Fibroblast of skin of right quadriceps (primary cell): ENCODE measurements around the gene SPTB.

Experiments used
- DNase-seq: peaks from one replicate; pipeline ENCODE4 v3.0.0-alpha.2; 2013

The SPTB gene

GRCh38 chr14:64880221-64881121 is 764 bp upstream of the SPTB start:
- no peak for DNase-seq

- no peak for DNase-seq
Measured at GRCh38 chr14:64878837-64879634, 671 bp downstream of the SPTB start.

- no peak for DNase-seq
Measured at GRCh38 chr14:64877846-64878245, 1.9 kb downstream of the SPTB start.

GRCh38 chr14:64875350-64875749 is 4.4 kb downstream of the SPTB start:
- no peak for DNase-seq

GRCh38 chr14:64873506-64874219 is 6.0 kb downstream of the SPTB start:
- no peak for DNase-seq

GRCh38 chr14:64871344-64871743 is 8.4 kb downstream of the SPTB start:
- DNase-seq, result no peak

GRCh38 chr14:64870160-64870559 is 9.5 kb downstream of the SPTB start:
- no peak for DNase-seq

- DNase-seq, result no peak
Measured at GRCh38 chr14:64868841-64869240, 10.9 kb downstream of the SPTB start.

- DNase-seq, result no peak
Measured at GRCh38 chr14:64868379-64868778, 11.3 kb downstream of the SPTB start.

GRCh38 chr14:64867182-64867581 is 12.5 kb downstream of the SPTB start:
- no peak for DNase-seq

- no peak for DNase-seq
Measured at GRCh38 chr14:64865992-64866391, 13.7 kb downstream of the SPTB start.

- DNase-seq, result no peak
Measured at GRCh38 chr14:64865109-64865508, 14.6 kb downstream of the SPTB start.

GRCh38 chr14:64864258-64864657 is 15.4 kb downstream of the SPTB start:
- DNase-seq, result no peak

GRCh38 chr14:64861916-64862315 is 17.8 kb downstream of the SPTB start:
- no peak for DNase-seq

GRCh38 chr14:64860039-64860438 is 19.7 kb downstream of the SPTB start:
- DNase-seq, result no peak

GRCh38 chr14:64857979-64858744 is 21.5 kb downstream of the SPTB start:
- DNase-seq, result no peak

GRCh38 chr14:64856529-64857445 is 22.9 kb downstream of the SPTB start:
- no peak for DNase-seq

GRCh38 chr14:64855721-64856528 is 23.8 kb downstream of the SPTB start:
- no peak for DNase-seq

- no peak for DNase-seq
Measured at GRCh38 chr14:64850369-64851137, 29.2 kb downstream of the SPTB start.

GRCh38 chr14:64849940-64850339 is 29.8 kb downstream of the SPTB start:
- no peak for DNase-seq
